Thyroid gland (tissue), 4 donors: ENCODE results near the gene PHC2. TPM values are rescaled to one million over a fixed set of nuclear protein-coding genes. Genes with fewer than 3 reads are reported as not detected.

Experiments
- DNase-seq, 2 donors: peaks; one replicate each; pipeline ENCODE4 v3.0.0-alpha.2; 2019
- H3K27ac ChIP-seq, 3 donors: fragments of 200-600 bp; sonication (generic); 1 replicate in 2 of 3; 2 replicates in 1 of 3; pipeline ENCODE4 v1.5.1; 2016 to 2019; ENCODE audit warnings: mild to moderate bottlenecking in 1 of 3, moderate library complexity in 1 of 3
- H3K27me3 ChIP-seq: fragments of 200-600 bp; sonication (generic); one replicate; pipeline ENCODE4 v1.5.1; 2019
- H3K36me3 ChIP-seq, 2 donors: fragments of 200-600 bp; sonication (generic); one replicate each; pipeline ENCODE4 v1.5.1; 2016 to 2019
- H3K4me1 ChIP-seq, 2 donors: fragments of 200-600 bp; sonication (generic); one replicate each; pipeline ENCODE4 v1.5.1; 2017 to 2019
- H3K4me3 ChIP-seq, 3 donors: fragments of 200-600 bp; sonication (generic); replicated peaks in 1 of 3; 1 replicate in 2 of 3; 2 replicates in 1 of 3; pipeline ENCODE4 v1.5.1; 2016; ENCODE audit warnings: mild to moderate bottlenecking in 1 of 3
- H3K9me3 ChIP-seq: fragments of 200-600 bp; sonication (generic); one replicate; pipeline ENCODE4 v1.5.1; 2017
- POLR2A ChIP-seq, 2 donors: fragments of 450-650 bp; IDR thresholded peaks; one replicate each; pipeline ENCODE4 v1.6.1; 2017; ENCODE audit warnings: antibody characterized with exemption in 2 of 2, mild to moderate bottlenecking in 2 of 2, moderate library complexity in 1 of 2
- WGBS, 2 donors: methylation state at CpG; one replicate each; pipeline ENCODE4 v1.1.5; 2017; 5-methylcytosine and 5-hydroxymethylcytosine counted together
- intact Hi-C: fragments of 100-400 bp; cut with DNase I; formaldehyde crosslinking; loops from one replicate; pipeline ENCODE4 v1.15.1; 2023
- total RNA-seq, 4 donors: library from RNA; depleted of rRNA; stranded (reverse); fragments of >200 nt; gene quantifications; one replicate each; pipeline ENCODE4 v1.2.3, GENCODE V29; 2016
- TF ChIP-seq, protein P1 (sequence below), 6 experiments: fragments of 200-600 bp in 3 of 6; fragments of 450-650 bp in 3 of 6; sonication (generic) in 3 of 6; IDR thresholded peaks; one replicate each; pipeline ENCODE4 v1.5.1; 2016 to 2019; ENCODE audit warnings: antibody characterized with exemption in 6 of 6, mild to moderate bottlenecking in 2 of 6, inconsistent platforms in 1 of 6, moderate library complexity in 1 of 6

The PHC2 gene
- total RNA-seq, 4 donors from 2014 or later = 86.8 to 150 (median 113) TPM

DNA sequence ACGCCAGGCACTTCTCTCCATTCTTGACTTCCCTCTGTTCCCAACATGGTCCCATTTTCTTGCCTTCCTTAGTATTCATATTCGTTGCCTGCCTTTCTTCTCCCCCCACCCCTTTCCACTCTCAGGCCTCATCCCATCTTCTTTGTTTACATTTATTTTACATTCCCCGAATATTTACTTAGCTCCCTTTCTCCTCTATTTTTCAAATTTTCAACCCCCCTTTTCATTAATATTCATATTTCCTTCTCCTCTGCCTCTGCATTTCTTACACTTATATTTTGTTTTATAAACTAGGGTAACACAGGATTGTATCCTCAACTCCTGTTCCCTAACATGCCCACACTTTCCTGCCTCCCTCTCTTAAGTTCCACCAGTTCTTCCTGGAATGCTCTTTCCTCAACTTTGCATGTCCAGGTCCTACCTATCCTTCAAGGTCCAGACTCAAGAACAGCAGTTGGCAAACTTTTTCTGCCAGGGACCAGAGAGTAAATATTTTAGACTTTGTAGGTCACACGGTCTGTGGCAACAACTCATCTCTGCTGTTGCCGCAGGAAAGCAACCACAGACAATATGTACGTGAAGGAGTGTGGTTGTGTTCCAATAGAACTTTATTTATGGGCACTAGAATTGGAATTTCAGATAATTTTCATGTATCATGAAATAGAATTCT, 80.1 kb downstream of the PHC2 start:
- intact Hi-C loops = no loop called here
- TF ChIP-seq, protein P1, sequence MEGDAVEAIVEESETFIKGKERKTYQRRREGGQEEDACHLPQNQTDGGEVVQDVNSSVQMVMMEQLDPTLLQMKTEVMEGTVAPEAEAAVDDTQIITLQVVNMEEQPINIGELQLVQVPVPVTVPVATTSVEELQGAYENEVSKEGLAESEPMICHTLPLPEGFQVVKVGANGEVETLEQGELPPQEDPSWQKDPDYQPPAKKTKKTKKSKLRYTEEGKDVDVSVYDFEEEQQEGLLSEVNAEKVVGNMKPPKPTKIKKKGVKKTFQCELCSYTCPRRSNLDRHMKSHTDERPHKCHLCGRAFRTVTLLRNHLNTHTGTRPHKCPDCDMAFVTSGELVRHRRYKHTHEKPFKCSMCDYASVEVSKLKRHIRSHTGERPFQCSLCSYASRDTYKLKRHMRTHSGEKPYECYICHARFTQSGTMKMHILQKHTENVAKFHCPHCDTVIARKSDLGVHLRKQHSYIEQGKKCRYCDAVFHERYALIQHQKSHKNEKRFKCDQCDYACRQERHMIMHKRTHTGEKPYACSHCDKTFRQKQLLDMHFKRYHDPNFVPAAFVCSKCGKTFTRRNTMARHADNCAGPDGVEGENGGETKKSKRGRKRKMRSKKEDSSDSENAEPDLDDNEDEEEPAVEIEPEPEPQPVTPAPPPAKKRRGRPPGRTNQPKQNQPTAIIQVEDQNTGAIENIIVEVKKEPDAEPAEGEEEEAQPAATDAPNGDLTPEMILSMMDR (IDR thresholded peaks at IDR 0.05) = no peak
- no peak for TF ChIP-seq POLR2A (IDR thresholded peaks at IDR 0.05)
- Histone ChIP-seq H3K27me3 (no peaks in the 10 kb centered on the region), H3K4me1 (peaks cover 26 to 29% of the 10 kb centered on the region in 2 donors), H3K9me3 (no peaks in the 10 kb centered on the region), H3K36me3 (no peaks in the 10 kb centered on the region), H3K27ac (peak overlapping the region; percentile 84 to 88 (median 85)), H3K4me3 (peak overlapping the region in 2 of 3 donors; percentile 8 to 57)
- no peak for DNase-seq
- WGBS, 2 donors = 42 to 51% methylated on average over 6 of the region's 6 CpGs

DNA sequence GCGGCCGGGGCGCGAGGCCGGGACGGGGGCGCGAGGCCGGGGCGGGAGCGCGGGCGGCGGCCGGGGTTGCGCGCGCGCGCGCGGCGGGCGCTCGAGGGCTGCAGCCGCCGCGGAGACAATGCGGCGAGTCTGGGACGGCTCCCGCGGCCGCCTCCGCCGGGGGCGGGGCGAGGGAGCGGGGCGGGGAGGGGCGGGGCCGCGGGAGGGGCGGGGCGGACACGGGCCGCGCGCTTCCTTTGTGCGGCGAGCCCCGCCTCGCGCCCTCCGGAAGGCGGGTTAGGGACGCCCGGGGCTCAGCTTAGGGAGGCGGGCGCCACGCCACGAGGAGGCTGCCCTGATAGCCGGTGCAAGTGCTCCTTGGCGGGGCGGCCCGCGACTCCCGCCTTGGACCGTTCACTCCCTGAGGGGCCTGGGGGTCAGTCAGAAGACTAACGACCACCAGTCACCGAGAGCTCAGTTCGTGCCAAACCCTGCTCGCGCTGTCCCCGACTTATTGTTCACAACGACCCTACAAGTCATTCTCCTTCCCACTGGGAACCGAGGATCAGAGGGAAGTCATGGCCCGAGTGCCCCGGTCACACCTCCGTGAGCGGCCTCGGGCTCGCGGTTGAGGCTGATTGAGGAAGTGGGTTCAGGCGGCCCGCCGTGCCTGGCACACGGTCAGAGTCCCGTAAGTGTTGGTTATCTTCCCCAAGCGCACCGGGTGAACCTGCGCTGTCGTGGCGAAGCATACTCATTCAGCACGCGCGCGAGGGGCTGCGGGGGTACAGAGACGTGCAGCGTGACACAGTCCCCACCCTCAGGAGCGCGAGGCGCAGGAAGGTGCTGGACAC, 80.9 kb downstream of the PHC2 start:
- WGBS, 2 donors = 0 to 2% methylated on average over 17 to 31 of the region's 104 CpGs
- Histone ChIP-seq H3K36me3 (no peaks in the 10 kb centered on the region), H3K9me3 (no peaks in the 10 kb centered on the region), H3K27me3 (no peaks in the 10 kb centered on the region), H3K4me1 (peaks cover 33 to 37% of the 10 kb centered on the region in 2 donors), H3K27ac (peak overlapping the region; percentile 84 to 88 (median 85)), H3K4me3 (peak overlapping the region; percentile 8 to 57 (median 55))
- DNase-seq = peak; percentile 89 to 90
- intact Hi-C loops = no loop called here
- peak in 1 of 2 donors; percentile 86 for TF ChIP-seq POLR2A (IDR thresholded peaks at IDR 0.05)
- TF ChIP-seq, protein P1 (IDR thresholded peaks at IDR 0.05) = no peak

DNA sequence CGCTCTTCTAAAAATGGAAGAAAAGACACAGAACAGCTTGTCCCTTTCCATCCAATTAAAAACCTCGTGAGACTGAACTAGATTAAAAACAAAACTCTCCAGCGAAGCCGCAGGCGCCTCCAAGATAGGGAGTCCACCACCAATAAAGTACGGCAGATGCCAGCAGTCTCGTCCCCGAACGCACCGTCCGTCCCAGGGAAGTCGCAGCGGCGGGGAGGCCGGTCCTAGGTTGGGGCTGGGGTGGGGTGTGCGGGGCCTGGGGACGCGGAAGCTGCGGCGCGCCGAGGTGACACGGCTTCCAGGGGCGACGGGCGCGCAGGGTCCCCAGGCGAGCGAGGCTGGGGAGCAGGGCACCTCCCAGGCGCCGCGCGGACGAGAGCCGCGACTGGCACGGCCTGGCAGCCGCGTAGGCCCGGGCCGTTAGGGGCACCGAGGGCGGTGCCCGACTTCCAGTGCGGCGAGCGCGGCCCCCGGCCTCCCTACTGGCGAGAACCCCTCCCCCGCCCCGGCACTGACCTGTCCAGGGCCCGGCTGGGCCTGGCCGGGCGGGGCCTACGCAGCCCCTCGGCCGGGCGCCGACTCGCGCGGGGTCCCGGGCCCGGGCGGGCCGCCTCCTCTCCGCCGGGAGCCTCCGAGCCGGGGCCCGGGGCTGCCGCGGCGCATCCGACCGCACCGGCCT, 81.7 kb downstream of the PHC2 start:
- H3K4me1 ChIP-seq = peaks cover 41 to 45% of the 10 kb centered on the region in 2 donors

DNA sequence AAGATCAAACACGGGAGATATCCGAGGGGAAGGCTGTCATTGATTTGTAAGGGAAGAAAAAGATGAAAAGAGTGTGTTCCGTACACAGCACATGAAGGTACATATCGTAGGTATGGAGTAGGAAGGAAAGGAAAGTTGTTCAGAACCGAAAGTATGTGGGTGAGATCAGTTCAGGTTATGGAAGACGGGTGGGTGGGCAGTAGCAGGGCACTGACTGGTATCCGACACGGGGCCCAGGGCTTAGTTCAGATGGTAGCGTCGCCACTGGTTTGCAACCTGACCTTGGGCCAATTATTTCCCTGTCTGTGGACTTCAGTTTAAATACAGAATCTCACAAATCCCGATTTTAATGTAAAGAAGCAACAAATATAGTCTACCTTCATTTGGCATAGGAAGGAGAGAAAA, 82.2 kb downstream of the PHC2 start:
- Histone ChIP-seq H3K27ac (peak overlapping the region; percentile 94 to 96 (median 95)), H3K36me3 (no peaks in the 10 kb centered on the region), H3K4me3 (peak overlapping the region; percentile 58 to 70 (median 65)), H3K27me3 (no peaks in the 10 kb centered on the region), H3K9me3 (no peaks in the 10 kb centered on the region), H3K4me1 (peaks cover 46 to 50% of the 10 kb centered on the region in 2 donors)
- intact Hi-C loops = no loop called here
- no peak for DNase-seq
- TF ChIP-seq, protein P1 (IDR thresholded peaks at IDR 0.05) = no peak
- no peak for TF ChIP-seq POLR2A (IDR thresholded peaks at IDR 0.05)
- WGBS, 2 donors = 4% methylated on average over 11 of the region's 11 CpGs

More for the DNA sequence above, 81.7 kb downstream of the PHC2 start:
- H3K27ac ChIP-seq = peak overlapping the region; percentile 94 to 96 (median 95)
- WGBS, 2 donors = 0% methylated on average over 9 to 14 of the region's 78 CpGs
- peak overlapping the region; percentile 58 to 70 (median 65) for H3K4me3 ChIP-seq
- H3K9me3 ChIP-seq = no peaks in the 10 kb centered on the region
- H3K36me3 ChIP-seq = no peaks in the 10 kb centered on the region
- H3K27me3 ChIP-seq = no peaks in the 10 kb centered on the region
- peak; percentile 64 to 73 for DNase-seq
- intact Hi-C loops = no loop called here
- TF ChIP-seq, protein P1 (IDR thresholded peaks at IDR 0.05) = no peak
- peak in 1 of 2 donors; percentile 47 for TF ChIP-seq POLR2A (IDR thresholded peaks at IDR 0.05)
